HepG2 (cell line): Measurements from ENCODE around the gene SPAG5. TPM values are rescaled to one million over a fixed set of nuclear protein-coding genes. Genes with fewer than 3 reads are reported as not detected.

Experiments used
- ATAC-seq: fragments of 200-7000 bp; cut with Tn5 transposase; 3 replicates; pipeline ENCODE4 v1.9.1; 2020; ENCODE audit warnings: mild to moderate bottlenecking, moderate library complexity
- BruUV-seq: library from RNA; stranded (reverse); fragments of 400-500 nt; replicated peaks from 2 replicates; lab custom pipeline; 2021; lab: Mats Ljungman, UMichigan
- CTCF ChIA-PET: fragments of 300-600 bp; formaldehyde crosslinking; extraction: SDS; loops from one replicate; lab custom pipeline; 2021; ENCODE audit warnings: low total read pairs, inconsistent platforms, low intra/inter-chr PET ratio; lab: Yijun Ruan, JAX
- POLR2A ChIA-PET: fragments of 350-600 bp; sonication (Branson Sonifier 250); formaldehyde crosslinking; loops from one replicate; lab custom pipeline; 2020; ENCODE audit warnings: antibody characterized with exemption, inconsistent platforms; lab: Yijun Ruan, JAX
- DNase-seq: peaks from one replicate; pipeline ENCODE4 v3.0.0-alpha.2; 2015; ENCODE audit warnings: low spot score
- FAIRE-seq: peaks from 3 replicates; lab custom pipeline; 2011; peaks lifted over from hg19 to GRCh38; lab: Jason Lieb, UNC
- H2AFZ ChIP-seq: one replicate; pipeline ENCODE4 v1.6.1; 2011; ENCODE audit warnings: low read length, inconsistent platforms
- H3K27ac ChIP-seq: fragments of 300-600 bp; 3 replicates; pipeline ENCODE4 v1.8.0; 2011; ENCODE audit warnings: mixed run types, mild to moderate bottlenecking, mixed read lengths, low read length, inconsistent platforms; ENCODE audit not compliant: insufficient read depth; ENCODE audit errors: extremely low read length
- H3K27me3 ChIP-seq, 2 experiments: fragments of 200-600 bp in 1 of 2; 2 replicates in 1 of 2; 3 replicates in 1 of 2; pipeline versions ENCODE4 v1.6.0 to v1.8.0; 2011; ENCODE audit warnings: low read length in 2 of 2, mild to moderate bottlenecking in 2 of 2, moderate library complexity in 2 of 2, inconsistent platforms in 1 of 2; ENCODE audit not compliant: insufficient read depth in 2 of 2, control insufficient read depth in 1 of 2
- H3K36me3 ChIP-seq, 2 experiments: fragments of 200-600 bp in 1 of 2; replicated peaks in 1 of 2; 2 replicates in 1 of 2; 3 replicates in 1 of 2; pipeline versions ENCODE4 v1.5.1 to v1.8.0; 2011; ENCODE audit warnings: low read length in 2 of 2, inconsistent platforms in 1 of 2; ENCODE audit not compliant: insufficient read depth in 2 of 2, control insufficient read depth in 1 of 2
- H3K4me1 ChIP-seq: 2 replicates; pipeline ENCODE4 v1.5.1; 2012; ENCODE audit warnings: low read length, inconsistent platforms; ENCODE audit not compliant: insufficient read depth
- H3K4me2 ChIP-seq: 2 replicates; pipeline ENCODE4 v1.6.0; 2011; ENCODE audit warnings: low read depth, low read length, inconsistent platforms
- H3K4me3 ChIP-seq, 3 experiments: fragments of 200-600 bp in 1 of 3; sonication (generic), shearing (Covaris generic) in 1 of 3; replicated peaks in 1 of 3; 2 replicates each; pipeline ENCODE4 v1.5.1; 2011 to 2016; ENCODE audit warnings: low read length in 3 of 3, inconsistent platforms in 2 of 3, low read depth in 2 of 3, mild to moderate bottlenecking in 2 of 3, control low read depth in 1 of 3, mixed read lengths in 1 of 3; ENCODE audit not compliant: insufficient read depth in 1 of 3
- H3K79me2 ChIP-seq: one replicate; pipeline ENCODE4 v1.6.1; 2011; ENCODE audit warnings: low read length, inconsistent platforms; ENCODE audit not compliant: insufficient read depth
- H3K9ac ChIP-seq: 2 replicates; pipeline ENCODE4 v1.6.0; 2011; ENCODE audit warnings: mild to moderate bottlenecking, low read depth, low read length, inconsistent platforms; ENCODE audit not compliant: insufficient read depth
- H3K9me3 ChIP-seq: 2 replicates; pipeline ENCODE4 v1.5.1; 2012; ENCODE audit warnings: mild to moderate bottlenecking, low read length
- H4K20me1 ChIP-seq: 2 replicates; pipeline ENCODE4 v1.6.0; 2011; ENCODE audit warnings: inconsistent platforms, mild to moderate bottlenecking, low read length, moderate library complexity; ENCODE audit not compliant: insufficient read depth
- MAZ ChIP-seq, 2 experiments: sonication (generic) in 1 of 2; formaldehyde crosslinking in 1 of 2; IDR thresholded peaks; 2 replicates each; pipeline versions ENCODE4 v1.5.0 to v1.6.1; 2012 to 2020; ENCODE audit warnings: low read depth in 2 of 2, mild to moderate bottlenecking in 2 of 2, borderline replicate concordance in 1 of 2, improper control_type of control experiment in 1 of 2, low read length in 1 of 2, missing genetic modification reagents in 1 of 2, moderate library complexity in 1 of 2
- MEIS2 ChIP-seq: sonication (generic); formaldehyde crosslinking; IDR thresholded peaks from 2 replicates; pipeline ENCODE4 v1.9.0; 2021; ENCODE audit warnings: mild to moderate bottlenecking, missing genetic modification reagents
- NFATC3 ChIP-seq: sonication (generic); formaldehyde crosslinking; IDR thresholded peaks from 2 replicates; pipeline ENCODE4 v1.5.1; 2020; ENCODE audit warnings: mild to moderate bottlenecking, missing genetic modification reagents
- PHF21A ChIP-seq: sonication (generic); formaldehyde crosslinking; IDR thresholded peaks from 2 replicates; pipeline ENCODE4 v1.5.0; 2020; ENCODE audit warnings: mild to moderate bottlenecking, missing genetic modification reagents
- RCOR2 ChIP-seq: IDR thresholded peaks from 2 replicates; pipeline ENCODE4 v1.6.1; 2016; ENCODE audit warnings: missing biosample characterization, missing genetic modification reagents
- ZKSCAN1 ChIP-seq: fragments of 150-350 bp; IDR thresholded peaks from 2 replicates; pipeline ENCODE4 v1.6.1; 2014; ENCODE audit warnings: low read length
- ZNF431 ChIP-seq: sonication (generic); formaldehyde crosslinking; IDR thresholded peaks from 2 replicates; pipeline ENCODE4 v1.9.0; 2022; ENCODE audit warnings: missing genetic modification reagents, low read depth, mild to moderate bottlenecking, borderline replicate concordance
- ZNF746 ChIP-seq: sonication (generic); formaldehyde crosslinking; IDR thresholded peaks from 2 replicates; pipeline ENCODE4 v1.8.0; 2022; ENCODE audit warnings: mild to moderate bottlenecking, missing genetic modification reagents
- WGBS: methylation state at CpG from one replicate; pipeline ENCODE4 v1.1.6; 2017; ENCODE audit warnings: low lambda C conversion rate; 5-methylcytosine and 5-hydroxymethylcytosine counted together
- in situ Hi-C: cut with HindIII; loops from 2 replicates; pipeline ENCODE4 v1.10.0; 2017; ENCODE audit warnings: low pct_unique_long_range_greater_than_20kb; ENCODE audit not compliant: extremely low pct_ligation_motif_present
- intact Hi-C: fragments of 100-400 bp; cut with micrococcal nuclease; formaldehyde crosslinking; loops from one replicate; pipeline ENCODE4 v1.10.0; 2022; ENCODE audit not compliant: unreplicated experiment
- polyA plus RNA-seq, 8 experiments: library from polyadenylated mRNA; depleted of rRNA in 3 of 8; stranded (reverse) in 7 of 8; unstranded in 1 of 8; fragments of >200 nt; fragmentation: Illumina TruSeq in 4 of 8; extraction: Trizol in 4 of 8; gene quantifications; 2 replicates each; pipeline versions ENCODE4 v1.2.1 to v1.2.3, GENCODE V29; 2011 to 2016; ENCODE audit warnings: low read depth in 4 of 8, missing spikeins in 1 of 8, mixed read lengths in 1 of 8; ENCODE audit not compliant: insufficient read depth in 1 of 8
- total RNA-seq, 5 experiments: library from RNA; depleted of rRNA; stranded (reverse); fragments of >200 nt; fragmentation: Illumina TruSeq; extraction: Trizol; gene quantifications; 2 replicates each; pipeline ENCODE4 v1.2.3, GENCODE V29; 2016; ENCODE audit warnings: low read depth in 1 of 5
- TF ChIP-seq, protein P1 (sequence below): IDR thresholded peaks from 2 replicates; pipeline ENCODE4 v1.6.1; 2016; ENCODE audit warnings: control low read depth

Gene SPAG5
- total and polyA plus RNA-seq, 2 of the 13 experiments (the other 11 are each of a cell fraction or from before 2014, with no cell fraction given), result 41.4 to 98.0 TPM

DNA sequence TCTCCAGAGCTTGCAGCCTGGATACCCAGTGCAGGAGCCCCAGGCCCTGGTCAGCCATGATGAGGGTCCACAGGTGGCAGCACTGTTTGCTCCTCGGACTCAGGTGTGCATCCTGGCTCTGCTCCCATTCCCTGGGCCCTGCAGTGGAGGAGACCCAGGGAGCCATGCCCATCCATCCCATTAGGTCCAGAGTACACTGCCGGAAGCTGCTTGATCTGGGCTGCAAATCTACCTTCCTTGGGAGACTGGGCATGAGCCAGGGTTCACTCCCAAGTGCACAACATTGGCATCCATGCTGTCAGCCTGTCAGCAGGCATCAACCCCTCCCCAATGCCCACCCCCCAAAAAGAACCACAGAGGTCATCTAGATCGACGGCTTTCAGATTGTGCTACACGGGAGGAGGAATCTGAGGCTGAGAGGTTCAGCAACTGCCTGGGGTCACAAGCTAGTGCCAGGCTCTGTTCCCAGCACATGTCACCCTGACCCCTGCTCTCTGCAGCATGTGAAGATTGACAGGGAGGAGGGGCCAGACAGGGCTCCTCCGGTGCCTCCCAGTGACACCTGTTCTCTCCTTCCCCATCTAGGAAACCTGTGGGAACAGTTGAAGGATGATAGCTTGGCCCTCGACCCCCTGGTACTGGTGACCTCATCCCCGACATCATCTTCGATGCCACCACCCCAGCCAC is 62.1 kb downstream of the SPAG5 start:
- POLR2A ChIA-PET, result no interaction called here
- no peak overlapping the region for H2AFZ ChIP-seq
- no peaks in the 10 kb centered on the region for H3K9me3 ChIP-seq
- 7% methylated on average over 4 of the region's 9 CpGs for WGBS
- no peak overlapping the region for H3K9ac ChIP-seq
- H3K79me2 ChIP-seq, result no peaks in the 10 kb centered on the region
- no peaks in the 10 kb centered on the region for H4K20me1 ChIP-seq
- no peak overlapping the region for H3K27ac ChIP-seq
- CTCF ChIA-PET, result no interaction called here
- no peak for TF ChIP-seq RCOR2 (CRISPR knock-in tag)
- TF ChIP-seq ZKSCAN1, result no peak
- TF ChIP-seq PHF21A (CRISPR knock-in tag), result no peak
- TF ChIP-seq MAZ (IDR thresholded peaks at IDR 0.05; ENCODE audit: borderline replicate concordance, low read depth, low read length), result no peak
- TF ChIP-seq MAZ (CRISPR knock-in tag; IDR thresholded peaks at IDR 0.05; ENCODE audit: low read depth), result no peak
- TF ChIP-seq, protein P1, sequence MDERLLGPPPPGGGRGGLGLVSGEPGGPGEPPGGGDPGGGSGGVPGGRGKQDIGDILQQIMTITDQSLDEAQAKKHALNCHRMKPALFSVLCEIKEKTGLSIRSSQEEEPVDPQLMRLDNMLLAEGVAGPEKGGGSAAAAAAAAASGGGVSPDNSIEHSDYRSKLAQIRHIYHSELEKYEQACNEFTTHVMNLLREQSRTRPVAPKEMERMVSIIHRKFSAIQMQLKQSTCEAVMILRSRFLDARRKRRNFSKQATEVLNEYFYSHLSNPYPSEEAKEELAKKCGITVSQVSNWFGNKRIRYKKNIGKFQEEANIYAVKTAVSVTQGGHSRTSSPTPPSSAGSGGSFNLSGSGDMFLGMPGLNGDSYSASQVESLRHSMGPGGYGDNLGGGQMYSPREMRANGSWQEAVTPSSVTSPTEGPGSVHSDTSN (CRISPR knock-in tag), result peak; percentile 53; the same call in 1 of the 2 replicates
- TF ChIP-seq ZNF746, result no peak
- TF ChIP-seq MEIS2, result no peak
- no peak for TF ChIP-seq ZNF431 (CRISPR knock-in tag)
- no peak for TF ChIP-seq NFATC3 (CRISPR knock-in tag)
- peaks cover 4 to 37% of the 10 kb centered on the region in 2 experiments; a peak in 4 of 5 replicates for H3K27me3 ChIP-seq
- BruUV-seq, result no TSS peak
- H3K4me1 ChIP-seq, result peaks cover 6% of the 10 kb centered on the region
- in situ Hi-C loops (no loop called here), intact Hi-C loops (no loop called here)
- no peaks in the 10 kb centered on the region for H3K36me3 ChIP-seq
- no peak overlapping the region for H3K4me3 ChIP-seq
- peak; percentile 26; the same call in 1 of the 3 replicates for ATAC-seq
- no peak for DNase-seq
- FAIRE-seq, result no peak
- H3K4me2 ChIP-seq, result no peak overlapping the region
